Body of pancreas (tissue), 4 donors: ENCODE data around the gene NFATC2. TPM values are rescaled to one million over a fixed set of nuclear protein-coding genes. Genes with fewer than 3 reads are reported as not detected.

Experiments used
- ATAC-seq: fragments of 150-250 bp; one replicate; pipeline ENCODE4 v1.9.1; 2016
- DNase-seq, 4 donors: peaks; one replicate each; pipeline ENCODE4 v3.0.0-alpha.2; 2019
- H3K27ac ChIP-seq, 4 donors: fragments of 200-600 bp; sonication (generic); 1 replicate in 3 of 4; 2 replicates in 1 of 4; pipeline versions ENCODE4 v1.5.1 to v1.6.1; 2016 to 2019; ENCODE audit warnings: mild to moderate bottlenecking in 1 of 4, mixed read lengths in 1 of 4, moderate library complexity in 1 of 4
- H3K27me3 ChIP-seq, 2 donors: fragments of 200-600 bp; sonication (generic); one replicate each; pipeline ENCODE4 v1.6.0; 2016; ENCODE audit warnings: mild to moderate bottlenecking in 1 of 2
- H3K36me3 ChIP-seq, 2 donors: fragments of 200-600 bp; sonication (generic); replicated peaks in 1 of 2; 2 replicates each; pipeline ENCODE4 v1.5.1; 2016; ENCODE audit warnings: low read depth in 2 of 2; ENCODE audit not compliant: insufficient read depth in 1 of 2
- H3K4me1 ChIP-seq: fragments of 200-600 bp; sonication (generic); one replicate; pipeline ENCODE4 v1.6.0; 2016
- H3K4me3 ChIP-seq, 2 donors: fragments of 200-600 bp; sonication (generic); 1 replicate in 1 of 2; 2 replicates in 1 of 2; pipeline ENCODE4 v1.5.1; 2016 to 2019
- H3K9me3 ChIP-seq, 3 donors: fragments of 200-600 bp; sonication (generic); 1 replicate in 2 of 3; 2 replicates in 1 of 3; pipeline ENCODE4 v1.5.1; 2016
- CTCF ChIP-seq, 7 experiments: fragments of 450-650 bp in 4 of 7; fragments of 200-600 bp in 3 of 7; sonication (generic) in 3 of 7; IDR thresholded peaks; one replicate each; pipeline ENCODE4 v1.5.1; 2016 to 2019; ENCODE audit warnings: antibody characterized with exemption in 7 of 7
- POLR2A ChIP-seq, 3 donors: fragments of 450-650 bp; IDR thresholded peaks; one replicate each; pipeline ENCODE4 v1.6.1; 2016; ENCODE audit warnings: antibody characterized with exemption in 3 of 3, mild to moderate bottlenecking in 2 of 3
- WGBS, 2 donors: methylation state at CpG; one replicate each; pipeline ENCODE4 v1.1.5; 2017; 5-methylcytosine and 5-hydroxymethylcytosine counted together
- intact Hi-C: fragments of 100-400 bp; cut with DNase I; formaldehyde crosslinking; loops from one replicate; pipeline ENCODE4 v1.15.1; 2023
- total RNA-seq, 2 donors: library from RNA; depleted of rRNA; stranded (reverse); fragments of >200 nt; gene quantifications; one replicate each; pipeline ENCODE4 v1.1.0, GENCODE V29; 2016

Gene NFATC2
- total RNA-seq, 2 donors from 2014 or later = 4.9 to 7.6 TPM

DNA sequence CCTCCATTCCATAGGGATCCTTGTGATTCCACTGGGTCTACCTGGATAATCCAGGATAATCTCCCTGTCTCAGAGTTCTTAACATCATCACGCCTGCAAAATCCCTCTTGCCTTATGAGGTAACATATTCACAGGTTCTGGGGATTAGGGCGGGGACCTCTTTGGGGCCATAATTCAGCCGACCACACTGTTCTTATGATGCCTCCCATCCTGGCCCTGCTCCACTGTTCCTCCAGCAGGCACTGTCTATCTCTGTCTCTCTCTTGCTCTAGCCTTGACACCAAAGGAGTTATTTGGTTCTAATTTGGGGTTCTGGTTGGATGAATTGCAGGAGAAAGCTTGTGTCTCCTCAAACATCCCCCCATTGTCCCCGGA lies 168.1 kb downstream of the NFATC2 start:
- Histone ChIP-seq H3K4me3 (no peak overlapping the region), H3K4me1 (peaks cover 17% of the 10 kb centered on the region), H3K36me3 (no peaks in the 10 kb centered on the region), H3K27me3 (no peaks in the 10 kb centered on the region), H3K27ac (peak overlapping the region in 2 of 4 donors; percentile 14 to 42), H3K9me3 (no peaks in the 10 kb centered on the region)
- ATAC-seq (no peak), DNase-seq (no peak)
- WGBS, 2 donors = 89 to 98% methylated on average over 4 of the region's 4 CpGs
- TF ChIP-seq CTCF (IDR thresholded peaks at IDR 0.05) = no peak
- TF ChIP-seq POLR2A (IDR thresholded peaks at IDR 0.05) = no peak
- intact Hi-C loops = loop anchor here (5.0 kb wide), 1 partner anchor 223 kb away; no protein-coding TSS in a partner anchor

GRCh38 chr20:51373713-51374455 lies 168.6 kb downstream of the NFATC2 start:
- intact Hi-C loops = loop anchor here (5.0 kb wide), 1 partner anchor 223 kb away; no protein-coding TSS in a partner anchor
- peak; percentile 85 for ATAC-seq
- TF ChIP-seq CTCF (IDR thresholded peaks at IDR 0.05) (no peak), POLR2A (IDR thresholded peaks at IDR 0.05) (no peak)
- Histone ChIP-seq H3K4me1 (peaks cover 17% of the 10 kb centered on the region), H3K27ac (peak overlapping the region in 2 of 4 donors; percentile 14 to 42), H3K9me3 (no peaks in the 10 kb centered on the region), H3K36me3 (no peaks in the 10 kb centered on the region), H3K4me3 (no peak overlapping the region), H3K27me3 (no peaks in the 10 kb centered on the region)
- WGBS, 2 donors = 32 to 33% methylated on average over 10 to 12 of the region's 12 CpGs
- DNase-seq = peak; percentile 61 to 82 (median 74)

GRCh38 chr20:51372966-51373365 lies 169.6 kb downstream of the NFATC2 start:
- H3K27me3 ChIP-seq = no peaks in the 10 kb centered on the region
- intact Hi-C loops = loop anchor here (5.0 kb wide), 1 partner anchor 224 kb away; no protein-coding TSS in a partner anchor
- WGBS, 2 donors = 73 to 89% methylated on average over 3 to 7 of the region's 7 CpGs
- no peak overlapping the region for H3K4me3 ChIP-seq
- no peak overlapping the region for H3K27ac ChIP-seq
- H3K36me3 ChIP-seq = no peaks in the 10 kb centered on the region
- H3K4me1 ChIP-seq = peaks cover 17% of the 10 kb centered on the region
- no peak for DNase-seq
- H3K9me3 ChIP-seq = no peaks in the 10 kb centered on the region
- no peak for ATAC-seq
- TF ChIP-seq CTCF (IDR thresholded peaks at IDR 0.05) (no peak), POLR2A (IDR thresholded peaks at IDR 0.05) (no peak)

GRCh38 chr20:51372176-51372803 lies 170.2 kb downstream of the NFATC2 start:
- WGBS, 2 donors = 41 to 58% methylated on average over 11 to 13 of the region's 13 CpGs
- H3K9me3 ChIP-seq = no peaks in the 10 kb centered on the region
- intact Hi-C loops = loop anchor here (5.0 kb wide), 1 partner anchor 225 kb away; no protein-coding TSS in a partner anchor
- H3K4me3 ChIP-seq = no peak overlapping the region
- H3K27me3 ChIP-seq = no peaks in the 10 kb centered on the region
- H3K36me3 ChIP-seq = no peaks in the 10 kb centered on the region
- DNase-seq (peak; percentile 78 to 84 (median 80)), ATAC-seq (peak; percentile 87)
- TF ChIP-seq CTCF (IDR thresholded peaks at IDR 0.05) (peak; percentile 73 to 94 (median 89)), POLR2A (IDR thresholded peaks at IDR 0.05) (no peak)
- H3K27ac ChIP-seq = no peak overlapping the region
- H3K4me1 ChIP-seq = peaks cover 17% of the 10 kb centered on the region
